HG03558 (cell line): ENCODE data around the gene PCDHGC4.

Experiments used
- ATAC-seq: cut with Tn5 transposase; IDR thresholded peaks from one replicate; pipeline ENCODE4 v1.9.1; 2021; ENCODE audit warnings: moderate number of reproducible peaks; ENCODE audit not compliant: unreplicated experiment; ENCODE audit errors: extremely low read depth

Gene PCDHGC4

GRCh38 chr5:141489841-141490240, 5.0 kb downstream of the PCDHGC4 start:
- no peak for ATAC-seq

GRCh38 chr5:141490271-141490670, 5.4 kb downstream of the PCDHGC4 start:
- no peak for ATAC-seq

- ATAC-seq: no peak
Measured at GRCh38 chr5:141490771-141491170, 5.9 kb downstream of the PCDHGC4 start.

GRCh38 chr5:141491323-141492167, 6.7 kb downstream of the PCDHGC4 start:
- ATAC-seq: no peak

- ATAC-seq: no peak
Measured at GRCh38 chr5:141492168-141492885, 7.5 kb downstream of the PCDHGC4 start.

- no peak for ATAC-seq
Measured at GRCh38 chr5:141493500-141494422, 8.9 kb downstream of the PCDHGC4 start.

GRCh38 chr5:141494761-141495452, 10.1 kb downstream of the PCDHGC4 start:
- ATAC-seq: no peak

- no peak for ATAC-seq
Measured at GRCh38 chr5:141495453-141495811, 10.6 kb downstream of the PCDHGC4 start.

GRCh38 chr5:141496038-141496437, 11.2 kb downstream of the PCDHGC4 start:
- ATAC-seq: no peak

- ATAC-seq: no peak
Measured at GRCh38 chr5:141501761-141502160, 16.9 kb downstream of the PCDHGC4 start.

- ATAC-seq: no peak
Measured at GRCh38 chr5:141503681-141504080, 18.9 kb downstream of the PCDHGC4 start.

- no peak for ATAC-seq
Measured at GRCh38 chr5:141504216-141504615, 19.4 kb downstream of the PCDHGC4 start.

- no peak for ATAC-seq
Measured at GRCh38 chr5:141506381-141507155, 21.7 kb downstream of the PCDHGC4 start.

GRCh38 chr5:141507387-141508091, 22.7 kb downstream of the PCDHGC4 start:
- no peak for ATAC-seq

GRCh38 chr5:141508440-141508797, 23.6 kb downstream of the PCDHGC4 start:
- ATAC-seq: no peak

- ATAC-seq: no peak
Measured at GRCh38 chr5:141508798-141509611, 24.2 kb downstream of the PCDHGC4 start.

GRCh38 chr5:141510160-141510559, 25.3 kb downstream of the PCDHGC4 start:
- no peak for ATAC-seq
